DND-41 (cell line): ENCODE measurements around the gene ZAP70.

Experiments
- ATAC-seq: fragments of 200-7000 bp; cut with Tn5 transposase; 3 replicates; pipeline ENCODE4 v1.9.1; 2021; ENCODE audit warnings: low read depth; ENCODE audit not compliant: insufficient read depth
- DNase-seq: peaks from one replicate; pipeline ENCODE4 v3.0.0-alpha.2; 2020
- H2AFZ ChIP-seq: 2 replicates; pipeline ENCODE4 v1.6.0; 2012; ENCODE audit warnings: low read depth, low read length
- H3K27ac ChIP-seq: 2 replicates; pipeline ENCODE4 v1.5.1; 2012; ENCODE audit warnings: low read length, inconsistent platforms
- H3K27me3 ChIP-seq: fragments of 200-600 bp; sonication (generic); 2 replicates; pipeline ENCODE4 v1.6.0; 2012; ENCODE audit warnings: low read length, mild to moderate bottlenecking, inconsistent platforms; ENCODE audit not compliant: insufficient read depth, poor library complexity
- H3K36me3 ChIP-seq: 2 replicates; pipeline ENCODE4 v1.5.1; 2012; ENCODE audit warnings: low read length, inconsistent platforms; ENCODE audit not compliant: insufficient read depth
- H3K4me1 ChIP-seq: 2 replicates; pipeline ENCODE4 v1.5.1; 2012; ENCODE audit warnings: mild to moderate bottlenecking, low read length; ENCODE audit not compliant: insufficient read depth
- H3K4me2 ChIP-seq: 2 replicates; pipeline ENCODE4 v1.6.0; 2012; ENCODE audit warnings: mild to moderate bottlenecking, moderate library complexity, low read length, inconsistent platforms; ENCODE audit not compliant: insufficient read depth
- H3K4me3 ChIP-seq, 2 experiments: fragments of 200-600 bp in 1 of 2; shearing (Covaris generic) in 1 of 2; 2 replicates each; pipeline ENCODE4 v1.5.1; 2012 to 2016; ENCODE audit warnings: inconsistent platforms in 2 of 2, low read length in 2 of 2, mild to moderate bottlenecking in 2 of 2, low read depth in 1 of 2, moderate library complexity in 1 of 2
- H3K79me2 ChIP-seq: 2 replicates; pipeline ENCODE4 v1.6.0; 2012; ENCODE audit warnings: low read length, inconsistent platforms; ENCODE audit not compliant: insufficient read depth
- H3K9ac ChIP-seq: 2 replicates; pipeline ENCODE4 v1.6.0; 2012; ENCODE audit warnings: low read depth, mild to moderate bottlenecking, inconsistent platforms, low read length, moderate library complexity
- H3K9me3 ChIP-seq: 2 replicates; pipeline ENCODE4 v1.5.1; 2012; ENCODE audit warnings: low read length, moderate library complexity, mild to moderate bottlenecking, inconsistent platforms; ENCODE audit not compliant: insufficient read depth, severe bottlenecking
- H4K20me1 ChIP-seq: 2 replicates; pipeline ENCODE4 v1.6.0; 2012; ENCODE audit warnings: low read length; ENCODE audit not compliant: insufficient read depth
- EZH2 ChIP-seq: IDR thresholded peaks from 3 replicates; pipeline ENCODE4 v1.6.1; 2012; ENCODE audit warnings: borderline replicate concordance, low read depth, mild to moderate bottlenecking, moderate library complexity, low read length, inconsistent platforms; ENCODE audit not compliant: severe bottlenecking
- TF ChIP-seq, protein P1 (sequence below): IDR thresholded peaks from 2 replicates; pipeline ENCODE4 v1.5.1; 2012; ENCODE audit warnings: borderline replicate concordance, low read length, moderate library complexity, mild to moderate bottlenecking; ENCODE audit not compliant: poor library complexity, severe bottlenecking; ENCODE audit errors: extremely low read depth

The ZAP70 gene

GRCh38 chr2:97734061-97735051 is 21.0 kb downstream of the ZAP70 start:
- Histone ChIP-seq H3K36me3 (peaks cover 93% of the 10 kb centered on the region), H3K4me2 (no peak overlapping the region)
- no peak for DNase-seq

GRCh38 chr2:97735161-97735561 is 21.8 kb downstream of the ZAP70 start:
- H2AFZ ChIP-seq: no peak overlapping the region

More at GRCh38 chr2:97734061-97735051, 21.0 kb downstream of the ZAP70 start:
- Histone ChIP-seq H4K20me1 (peaks cover 60% of the 10 kb centered on the region), H3K9me3 (no peaks in the 10 kb centered on the region), H2AFZ (no peak overlapping the region), H3K4me1 (no peaks in the 10 kb centered on the region), H3K79me2 (peaks cover 28% of the 10 kb centered on the region), H3K4me3 (no peak overlapping the region), H3K9ac (no peak overlapping the region), H3K27me3 (no peaks in the 10 kb centered on the region), H3K27ac (no peak overlapping the region)
- ATAC-seq: no peak
- no peak for TF ChIP-seq EZH2
- TF ChIP-seq, protein P1, sequence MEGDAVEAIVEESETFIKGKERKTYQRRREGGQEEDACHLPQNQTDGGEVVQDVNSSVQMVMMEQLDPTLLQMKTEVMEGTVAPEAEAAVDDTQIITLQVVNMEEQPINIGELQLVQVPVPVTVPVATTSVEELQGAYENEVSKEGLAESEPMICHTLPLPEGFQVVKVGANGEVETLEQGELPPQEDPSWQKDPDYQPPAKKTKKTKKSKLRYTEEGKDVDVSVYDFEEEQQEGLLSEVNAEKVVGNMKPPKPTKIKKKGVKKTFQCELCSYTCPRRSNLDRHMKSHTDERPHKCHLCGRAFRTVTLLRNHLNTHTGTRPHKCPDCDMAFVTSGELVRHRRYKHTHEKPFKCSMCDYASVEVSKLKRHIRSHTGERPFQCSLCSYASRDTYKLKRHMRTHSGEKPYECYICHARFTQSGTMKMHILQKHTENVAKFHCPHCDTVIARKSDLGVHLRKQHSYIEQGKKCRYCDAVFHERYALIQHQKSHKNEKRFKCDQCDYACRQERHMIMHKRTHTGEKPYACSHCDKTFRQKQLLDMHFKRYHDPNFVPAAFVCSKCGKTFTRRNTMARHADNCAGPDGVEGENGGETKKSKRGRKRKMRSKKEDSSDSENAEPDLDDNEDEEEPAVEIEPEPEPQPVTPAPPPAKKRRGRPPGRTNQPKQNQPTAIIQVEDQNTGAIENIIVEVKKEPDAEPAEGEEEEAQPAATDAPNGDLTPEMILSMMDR: no peak

GRCh38 chr2:97736185-97736584 is 22.8 kb downstream of the ZAP70 start:
- ATAC-seq: no peak
- H3K36me3 ChIP-seq: peaks cover 94% of the 10 kb centered on the region
- no peaks in the 10 kb centered on the region for H3K9me3 ChIP-seq
- no peak overlapping the region for H3K9ac ChIP-seq
- H3K4me2 ChIP-seq: no peak overlapping the region
- H3K79me2 ChIP-seq: peaks cover 13% of the 10 kb centered on the region
- no peak for DNase-seq
- no peak overlapping the region for H3K4me3 ChIP-seq
- TF ChIP-seq EZH2: no peak
- TF ChIP-seq, protein P1: no peak
- no peaks in the 10 kb centered on the region for H3K4me1 ChIP-seq
- no peak overlapping the region for H3K27ac ChIP-seq
- H2AFZ ChIP-seq: no peak overlapping the region
- peaks cover 50% of the 10 kb centered on the region for H4K20me1 ChIP-seq
- H3K27me3 ChIP-seq: no peaks in the 10 kb centered on the region

More at GRCh38 chr2:97735161-97735561, 21.8 kb downstream of the ZAP70 start:
- no peak overlapping the region for H3K4me2 ChIP-seq
- no peak for TF ChIP-seq EZH2
- TF ChIP-seq, protein P1: no peak
- H3K79me2 ChIP-seq: peaks cover 21% of the 10 kb centered on the region
- H3K9me3 ChIP-seq: no peaks in the 10 kb centered on the region
- DNase-seq: no peak
- no peaks in the 10 kb centered on the region for H3K4me1 ChIP-seq
- ATAC-seq: no peak
- H4K20me1 ChIP-seq: peaks cover 59% of the 10 kb centered on the region
- no peak overlapping the region for H3K4me3 ChIP-seq
- H3K9ac ChIP-seq: no peak overlapping the region
- H3K36me3 ChIP-seq: peaks cover 93% of the 10 kb centered on the region
- no peaks in the 10 kb centered on the region for H3K27me3 ChIP-seq
- no peak overlapping the region for H3K27ac ChIP-seq
